ENCODE data around the gene TCAP. TPM values are rescaled to one million over a fixed set of nuclear protein-coding genes. Genes with fewer than 3 reads are reported as not detected.

The TCAP gene
- total RNA-seq, result 5.3 TPM
- long read RNA-seq, partial matches to known transcripts, result 0 of 4 reads
- long read RNA-seq, other reads (novel, unspliced or antisense), result 2 of 4 reads

- ATAC-seq (no peak), DNase-seq (no peak)
- H3K4me3 ChIP-seq, result no peak within 1 kb of the TSS
- H3K27ac ChIP-seq, result peak within 1 kb of the TSS; percentile 11
- H3K4me1 ChIP-seq, result peaks cover 59% of the 10 kb centered on the region
- intact Hi-C loops (cut with DNase I), result no loop called here
- H3K27me3 ChIP-seq, result peaks cover 36% of the 10 kb centered on the region
- H3K9me3 ChIP-seq, result no peaks in the 10 kb centered on the region
- peaks cover 28% of the 10 kb centered on the region for H3K36me3 ChIP-seq
- no peak for TF ChIP-seq CTCF (IDR thresholded peaks at IDR 0.05)
Measured at GRCh38 chr17:39664581-39665561, at the start of gene TCAP. Gene TCAP, plus strand, starts transcription at chr17:39665349. Its CDS starts 11 bp downstream, at chr17:39665360.

GRCh38 chr17:39615434-39615833, 49.7 kb upstream of the TCAP start:
- peaks cover 13% of the 10 kb centered on the region for H3K27me3 ChIP-seq
- TF ChIP-seq CTCF (IDR thresholded peaks at IDR 0.05), result no peak
- H3K4me3 ChIP-seq, result no peak overlapping the region
- H3K27ac ChIP-seq, result no peak overlapping the region
- DNase-seq (no peak), ATAC-seq (no peak)
- peaks cover 4% of the 10 kb centered on the region for H3K4me1 ChIP-seq
- intact Hi-C loops (cut with DNase I), result no loop called here
- H3K9me3 ChIP-seq, result no peaks in the 10 kb centered on the region
- H3K36me3 ChIP-seq, result no peaks in the 10 kb centered on the region

- Histone ChIP-seq H3K36me3 (no peaks in the 10 kb centered on the region), H3K27me3 (peaks cover 13% of the 10 kb centered on the region), H3K27ac (no peak overlapping the region), H3K9me3 (no peaks in the 10 kb centered on the region), H3K4me1 (peaks cover 5% of the 10 kb centered on the region), H3K4me3 (peak overlapping the region; percentile 46)
- no peak for TF ChIP-seq CTCF (IDR thresholded peaks at IDR 0.05)
- intact Hi-C loops (cut with DNase I), result no loop called here
- ATAC-seq, result no peak
- DNase-seq, result no peak
Measured at GRCh38 chr17:39617100-39617445, 48.1 kb upstream of the TCAP start.

GRCh38 chr17:39617446-39618245, 47.5 kb upstream of the TCAP start:
- Histone ChIP-seq H3K4me3 (peak overlapping the region; percentile 46), H3K27me3 (peaks cover 13% of the 10 kb centered on the region), H3K36me3 (no peaks in the 10 kb centered on the region), H3K4me1 (peaks cover 9% of the 10 kb centered on the region), H3K27ac (peak overlapping the region; percentile 45), H3K9me3 (no peaks in the 10 kb centered on the region)
- intact Hi-C loops (cut with DNase I), result no loop called here
- ATAC-seq (peak; percentile 58), DNase-seq (peak; percentile 90)
- no peak for TF ChIP-seq CTCF (IDR thresholded peaks at IDR 0.05)

- no peak for ATAC-seq
- peak overlapping the region; percentile 45 for H3K27ac ChIP-seq
- no peak for DNase-seq
- H3K4me3 ChIP-seq, result peak overlapping the region; percentile 46
- peaks cover 6% of the 10 kb centered on the region for H3K27me3 ChIP-seq
- no peaks in the 10 kb centered on the region for H3K36me3 ChIP-seq
- H3K9me3 ChIP-seq, result no peaks in the 10 kb centered on the region
- TF ChIP-seq CTCF (IDR thresholded peaks at IDR 0.05), result no peak
- intact Hi-C loops (cut with DNase I), result no loop called here
- peaks cover 9% of the 10 kb centered on the region for H3K4me1 ChIP-seq
Measured at GRCh38 chr17:39618246-39618913, 46.8 kb upstream of the TCAP start.

Measured in upper lobe of right lung (tissue), 1 donor.